Measurements from ENCODE around the gene GPR39. TPM values are rescaled to one million over a fixed set of nuclear protein-coding genes. Genes with fewer than 3 reads are reported as not detected.

GPR39 gene
- total and polyA plus RNA-seq, 12 donors, result 0.10 to 0.28 (median 0.17) TPM; not detected in 7

DNA sequence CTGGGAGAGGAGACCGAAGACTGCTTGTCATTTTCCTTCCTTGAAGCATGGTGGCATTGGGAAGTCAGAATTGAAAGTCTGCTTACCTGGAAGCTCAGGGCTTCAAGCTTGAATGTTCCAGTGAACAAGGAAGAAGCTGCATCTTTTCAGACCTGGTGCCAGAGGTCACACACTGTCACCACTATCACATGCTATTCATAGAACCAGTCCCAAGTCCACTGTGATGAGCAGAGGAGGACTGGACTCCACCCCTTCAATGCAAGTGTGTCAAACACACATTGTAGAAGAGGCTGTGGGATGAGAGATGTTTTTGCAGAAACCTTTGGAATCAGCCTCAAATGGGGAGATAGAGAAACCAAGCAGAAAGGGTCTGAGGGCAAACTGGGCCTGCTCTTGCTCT lies 172.0 kb downstream of the GPR39 start:
- H3K27ac ChIP-seq, result no peak overlapping the region
- no peaks in the 10 kb centered on the region for H3K4me1 ChIP-seq (replicated peaks in 1 of 2)
- H3K36me3 ChIP-seq (replicated peaks in 1 of 2), result no peaks in the 10 kb centered on the region
- no peaks in the 10 kb centered on the region for H3K9me3 ChIP-seq (replicated peaks in 1 of 3)
- WGBS, 4 donors, result 38 to 74% (median 69%) methylated on average over 1 of the region's 1 CpG
- H3K27me3 ChIP-seq, result no peaks in the 10 kb centered on the region
- TF ChIP-seq POLR2A (IDR thresholded peaks at IDR 0.05) (no peak), CTCF (IDR thresholded peaks at IDR 0.05) (no peak)
- intact Hi-C loops (cut with DNase I), result no loop called here
- DNase-seq, result no peak
- no peak overlapping the region for H3K4me3 ChIP-seq

GRCh38 chr2:132589111-132589830 lies 172.7 kb downstream of the GPR39 start:
- WGBS, 4 donors, result 48 to 55% (median 50%) methylated on average over 8 of the region's 8 CpGs
- TF ChIP-seq POLR2A (IDR thresholded peaks at IDR 0.05) (no peak), CTCF (IDR thresholded peaks at IDR 0.05) (no peak)
- no peak overlapping the region for H3K27ac ChIP-seq
- no peak overlapping the region for H3K4me3 ChIP-seq
- H3K9me3 ChIP-seq (replicated peaks in 1 of 3), result no peaks in the 10 kb centered on the region
- intact Hi-C loops (cut with DNase I), result no loop called here
- no peak for DNase-seq
- H3K27me3 ChIP-seq, result no peaks in the 10 kb centered on the region
- H3K36me3 ChIP-seq (replicated peaks in 1 of 2), result no peaks in the 10 kb centered on the region
- H3K4me1 ChIP-seq (replicated peaks in 1 of 2), result no peaks in the 10 kb centered on the region

GRCh38 chr2:132589966-132590365 lies 173.4 kb downstream of the GPR39 start:
- no peak for DNase-seq
- TF ChIP-seq CTCF (IDR thresholded peaks at IDR 0.05) (no peak), POLR2A (IDR thresholded peaks at IDR 0.05) (no peak)
- H3K4me3 ChIP-seq, result no peak overlapping the region
- intact Hi-C loops (cut with DNase I), result no loop called here
- no peak overlapping the region for H3K27ac ChIP-seq
- no peaks in the 10 kb centered on the region for H3K9me3 ChIP-seq (replicated peaks in 1 of 3)
- H3K36me3 ChIP-seq (replicated peaks in 1 of 2), result no peaks in the 10 kb centered on the region
- H3K27me3 ChIP-seq, result no peaks in the 10 kb centered on the region
- no peaks in the 10 kb centered on the region for H3K4me1 ChIP-seq (replicated peaks in 1 of 2)

DNA sequence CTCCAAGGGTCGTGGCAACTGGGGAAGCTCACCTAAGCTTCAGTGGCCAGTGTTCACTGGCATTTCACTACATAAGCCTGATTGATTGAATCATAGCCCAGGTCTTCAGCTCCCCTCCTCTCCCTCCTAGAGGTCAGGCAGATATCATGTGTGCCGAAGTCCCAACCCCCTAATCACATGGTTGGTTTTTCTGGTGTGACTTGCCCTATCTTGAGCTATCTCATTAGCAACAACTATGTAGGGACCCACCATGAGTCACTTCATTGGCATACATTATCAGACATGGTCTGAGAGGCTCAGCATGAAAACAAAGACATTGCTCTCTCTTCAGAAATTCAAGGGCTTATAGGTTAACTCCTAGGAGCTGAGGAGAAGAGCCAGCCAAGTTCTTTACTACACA lies 176.6 kb downstream of the GPR39 start:
- no peaks in the 10 kb centered on the region for H3K9me3 ChIP-seq (replicated peaks in 1 of 3)
- H3K27me3 ChIP-seq, result no peaks in the 10 kb centered on the region
- H3K4me3 ChIP-seq, result no peak overlapping the region
- H3K36me3 ChIP-seq (replicated peaks in 1 of 2), result no peaks in the 10 kb centered on the region
- 67 to 78% (median 76%) methylated on average over 2 of the region's 2 CpGs for WGBS, 4 donors
- H3K4me1 ChIP-seq (replicated peaks in 1 of 2), result no peaks in the 10 kb centered on the region
- intact Hi-C loops (cut with DNase I), result no loop called here
- H3K27ac ChIP-seq, result no peak overlapping the region
- no peak for TF ChIP-seq POLR2A (IDR thresholded peaks at IDR 0.05)
- no peak for TF ChIP-seq CTCF (IDR thresholded peaks at IDR 0.05)
- no peak for DNase-seq

Data from adrenal gland (tissue), 12 donors.